ENCODE data around the gene PADI6.

GRCh38 chr1:17397910-17398695 lies 26.1 kb downstream of the PADI6 start:
- TF ChIP-seq EZH2 (IDR thresholded peaks at IDR 0.05; ENCODE audit: borderline replicate concordance, control insufficient read depth, low read depth, low read length), result no peak
- TF ChIP-seq POLR2A (IDR thresholded peaks at IDR 0.05; ENCODE audit: low read depth, low read length), result no peak
- no peak for TF ChIP-seq EP300 (IDR thresholded peaks at IDR 0.05; ENCODE audit: borderline replicate concordance in 1 of 2, control insufficient read depth in 1 of 2, low read depth in 2 of 2, low read length in 2 of 2)
- TF ChIP-seq, protein P1, sequence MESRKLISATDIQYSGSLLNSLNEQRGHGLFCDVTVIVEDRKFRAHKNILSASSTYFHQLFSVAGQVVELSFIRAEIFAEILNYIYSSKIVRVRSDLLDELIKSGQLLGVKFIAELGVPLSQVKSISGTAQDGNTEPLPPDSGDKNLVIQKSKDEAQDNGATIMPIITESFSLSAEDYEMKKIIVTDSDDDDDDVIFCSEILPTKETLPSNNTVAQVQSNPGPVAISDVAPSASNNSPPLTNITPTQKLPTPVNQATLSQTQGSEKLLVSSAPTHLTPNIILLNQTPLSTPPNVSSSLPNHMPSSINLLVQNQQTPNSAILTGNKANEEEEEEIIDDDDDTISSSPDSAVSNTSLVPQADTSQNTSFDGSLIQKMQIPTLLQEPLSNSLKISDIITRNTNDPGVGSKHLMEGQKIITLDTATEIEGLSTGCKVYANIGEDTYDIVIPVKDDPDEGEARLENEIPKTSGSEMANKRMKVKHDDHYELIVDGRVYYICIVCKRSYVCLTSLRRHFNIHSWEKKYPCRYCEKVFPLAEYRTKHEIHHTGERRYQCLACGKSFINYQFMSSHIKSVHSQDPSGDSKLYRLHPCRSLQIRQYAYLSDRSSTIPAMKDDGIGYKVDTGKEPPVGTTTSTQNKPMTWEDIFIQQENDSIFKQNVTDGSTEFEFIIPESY (IDR thresholded peaks at IDR 0.05), result no peak
- TF ChIP-seq POLR2AphosphoS2 (IDR thresholded peaks at IDR 0.05; ENCODE audit: low read depth, low read length), result no peak
- TF ChIP-seq POLR2AphosphoS5 (IDR thresholded peaks at IDR 0.05; ENCODE audit: low read length), result no peak
- TF ChIP-seq, protein P2, sequence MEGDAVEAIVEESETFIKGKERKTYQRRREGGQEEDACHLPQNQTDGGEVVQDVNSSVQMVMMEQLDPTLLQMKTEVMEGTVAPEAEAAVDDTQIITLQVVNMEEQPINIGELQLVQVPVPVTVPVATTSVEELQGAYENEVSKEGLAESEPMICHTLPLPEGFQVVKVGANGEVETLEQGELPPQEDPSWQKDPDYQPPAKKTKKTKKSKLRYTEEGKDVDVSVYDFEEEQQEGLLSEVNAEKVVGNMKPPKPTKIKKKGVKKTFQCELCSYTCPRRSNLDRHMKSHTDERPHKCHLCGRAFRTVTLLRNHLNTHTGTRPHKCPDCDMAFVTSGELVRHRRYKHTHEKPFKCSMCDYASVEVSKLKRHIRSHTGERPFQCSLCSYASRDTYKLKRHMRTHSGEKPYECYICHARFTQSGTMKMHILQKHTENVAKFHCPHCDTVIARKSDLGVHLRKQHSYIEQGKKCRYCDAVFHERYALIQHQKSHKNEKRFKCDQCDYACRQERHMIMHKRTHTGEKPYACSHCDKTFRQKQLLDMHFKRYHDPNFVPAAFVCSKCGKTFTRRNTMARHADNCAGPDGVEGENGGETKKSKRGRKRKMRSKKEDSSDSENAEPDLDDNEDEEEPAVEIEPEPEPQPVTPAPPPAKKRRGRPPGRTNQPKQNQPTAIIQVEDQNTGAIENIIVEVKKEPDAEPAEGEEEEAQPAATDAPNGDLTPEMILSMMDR (IDR thresholded peaks at IDR 0.05 in 2 of 3, conservative IDR thresholded peaks at IDR 0.05 in 1 of 3; ENCODE audit: control insufficient read depth in 2 of 3, extremely low read depth in 1 of 3, insufficient read depth in 1 of 3, low read depth in 3 of 3, low read length in 3 of 3), result no peak
- no peak for TF ChIP-seq MXI1 (IDR thresholded peaks at IDR 0.05; ENCODE audit: low read depth, low read length)
- TF ChIP-seq BCL11A (IDR thresholded peaks at IDR 0.05; ENCODE audit: low read depth, low read length), result no peak
- no peak for TF ChIP-seq PAX5 (IDR thresholded peaks at IDR 0.05; ENCODE audit: borderline replicate concordance, low read depth, low read length)
